Measurements from ENCODE around the gene KCNG3. TPM values are rescaled to one million over a fixed set of nuclear protein-coding genes. Genes with fewer than 3 reads are reported as not detected.
"Not testable (repeated sequence)": the region's sequence is repeated elsewhere in the genome, so short reads cannot be mapped to it uniquely, and the experiment has no call there.

KCNG3 gene
- total RNA-seq, 6 donors from 2014 or later = 0.91 to 10.3 (median 3.8) TPM

DNA sequence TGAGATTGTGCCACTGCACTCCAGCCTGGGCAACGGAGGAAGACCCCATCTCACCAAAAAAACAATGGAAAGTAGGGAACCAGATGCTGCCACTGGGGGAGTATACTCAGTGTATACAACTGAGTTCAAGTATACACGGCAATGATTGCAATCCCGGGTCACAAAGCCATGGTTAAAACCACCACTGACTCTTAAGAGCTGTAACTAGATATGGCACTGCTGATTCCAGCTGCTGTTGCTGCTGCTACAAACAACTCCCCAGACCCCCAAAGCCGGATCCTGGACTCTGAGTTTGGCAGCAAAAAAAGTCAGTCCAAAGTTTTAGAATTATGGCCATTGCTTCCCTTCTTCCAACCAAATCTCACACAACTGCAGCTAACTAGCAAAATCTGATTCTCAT is 89.1 kb downstream of the KCNG3 start:
- ATAC-seq (ENCODE audit: low FRiP score in 2 of 2) = no peak
- 73 to 87% methylated on average over 4 of the region's 4 CpGs for WGBS, 2 donors
- Histone ChIP-seq H3K9me3 (no peaks in the 10 kb centered on the region), H3K4me1 (no peaks in the 10 kb centered on the region), H3K36me3 (no peaks in the 10 kb centered on the region), H3K27me3 (no peaks in the 10 kb centered on the region), H3K27ac (no peak overlapping the region), H3K4me3 (no peak overlapping the region)
- no peak for DNase-seq
- TF ChIP-seq POLR2AphosphoS5 (IDR thresholded peaks at IDR 0.05) = no peak
- TF ChIP-seq, protein P1, sequence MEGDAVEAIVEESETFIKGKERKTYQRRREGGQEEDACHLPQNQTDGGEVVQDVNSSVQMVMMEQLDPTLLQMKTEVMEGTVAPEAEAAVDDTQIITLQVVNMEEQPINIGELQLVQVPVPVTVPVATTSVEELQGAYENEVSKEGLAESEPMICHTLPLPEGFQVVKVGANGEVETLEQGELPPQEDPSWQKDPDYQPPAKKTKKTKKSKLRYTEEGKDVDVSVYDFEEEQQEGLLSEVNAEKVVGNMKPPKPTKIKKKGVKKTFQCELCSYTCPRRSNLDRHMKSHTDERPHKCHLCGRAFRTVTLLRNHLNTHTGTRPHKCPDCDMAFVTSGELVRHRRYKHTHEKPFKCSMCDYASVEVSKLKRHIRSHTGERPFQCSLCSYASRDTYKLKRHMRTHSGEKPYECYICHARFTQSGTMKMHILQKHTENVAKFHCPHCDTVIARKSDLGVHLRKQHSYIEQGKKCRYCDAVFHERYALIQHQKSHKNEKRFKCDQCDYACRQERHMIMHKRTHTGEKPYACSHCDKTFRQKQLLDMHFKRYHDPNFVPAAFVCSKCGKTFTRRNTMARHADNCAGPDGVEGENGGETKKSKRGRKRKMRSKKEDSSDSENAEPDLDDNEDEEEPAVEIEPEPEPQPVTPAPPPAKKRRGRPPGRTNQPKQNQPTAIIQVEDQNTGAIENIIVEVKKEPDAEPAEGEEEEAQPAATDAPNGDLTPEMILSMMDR (IDR thresholded peaks at IDR 0.05) = no peak
- TF ChIP-seq POLR2A (IDR thresholded peaks at IDR 0.05) = no peak
- no peak for TF ChIP-seq EP300 (IDR thresholded peaks at IDR 0.05)

DNA sequence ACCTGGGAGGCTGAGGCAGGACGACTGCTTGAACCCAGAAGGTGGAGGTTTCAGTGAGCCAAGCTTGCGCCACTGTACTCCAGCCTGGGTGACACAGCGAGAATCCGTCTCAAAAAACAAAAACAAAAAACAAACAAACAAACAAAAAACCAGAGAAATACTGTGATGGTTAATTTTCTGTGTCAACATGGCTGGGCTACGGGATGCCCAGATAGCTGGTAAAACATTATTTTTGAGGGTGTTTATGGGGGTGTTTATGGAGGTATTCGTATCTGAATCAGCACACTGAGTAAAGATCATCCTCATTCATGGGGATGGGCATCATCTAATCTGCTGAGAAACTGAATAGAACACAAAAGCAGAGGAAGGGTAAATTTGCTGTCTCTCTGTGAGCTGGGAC is 92.0 kb downstream of the KCNG3 start:
- DNase-seq (no peak), ATAC-seq (ENCODE audit: low FRiP score in 2 of 2) (no peak)
- TF ChIP-seq, protein P1 (IDR thresholded peaks at IDR 0.05) = no peak
- no peak for TF ChIP-seq EP300 (IDR thresholded peaks at IDR 0.05)
- no peak for TF ChIP-seq POLR2A (IDR thresholded peaks at IDR 0.05)
- no peak for TF ChIP-seq POLR2AphosphoS5 (IDR thresholded peaks at IDR 0.05)
- H3K27me3 ChIP-seq = no peaks in the 10 kb centered on the region
- H3K4me3 ChIP-seq = no peak overlapping the region
- H3K9me3 ChIP-seq = no peaks in the 10 kb centered on the region
- WGBS, 2 donors = 88 to 94% methylated on average over 6 of the region's 6 CpGs
- H3K4me1 ChIP-seq = no peaks in the 10 kb centered on the region
- no peak overlapping the region for H3K27ac ChIP-seq
- no peaks in the 10 kb centered on the region for H3K36me3 ChIP-seq

DNA sequence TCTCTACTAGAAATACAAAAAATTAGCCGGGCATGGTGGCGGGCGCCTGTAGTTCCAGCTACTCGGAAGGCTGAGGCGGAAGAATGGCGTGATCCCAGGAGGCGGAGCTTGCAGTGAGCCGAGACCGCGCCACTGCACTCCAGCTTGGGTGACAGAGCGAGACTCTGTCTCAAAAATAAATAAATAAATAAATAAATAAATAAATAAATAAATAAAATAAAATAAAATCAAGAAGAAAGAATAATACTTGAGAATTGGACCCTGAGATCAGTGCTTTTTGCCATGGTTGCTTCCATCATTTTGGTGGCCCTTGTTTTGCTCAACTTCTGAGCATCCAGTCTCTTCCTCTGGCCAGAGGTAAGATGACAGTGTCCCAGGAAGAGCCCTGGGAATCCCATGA is 95.7 kb downstream of the KCNG3 start:
- not testable (repeated sequence) for H3K4me1 ChIP-seq; DNase-seq; ATAC-seq (ENCODE audit: low FRiP score in 2 of 2); H3K36me3 ChIP-seq; H3K9me3 ChIP-seq; H3K27ac ChIP-seq; H3K27me3 ChIP-seq; H3K4me3 ChIP-seq
- WGBS, 2 donors = 95 to 98% methylated on average over 11 of the region's 11 CpGs

DNA sequence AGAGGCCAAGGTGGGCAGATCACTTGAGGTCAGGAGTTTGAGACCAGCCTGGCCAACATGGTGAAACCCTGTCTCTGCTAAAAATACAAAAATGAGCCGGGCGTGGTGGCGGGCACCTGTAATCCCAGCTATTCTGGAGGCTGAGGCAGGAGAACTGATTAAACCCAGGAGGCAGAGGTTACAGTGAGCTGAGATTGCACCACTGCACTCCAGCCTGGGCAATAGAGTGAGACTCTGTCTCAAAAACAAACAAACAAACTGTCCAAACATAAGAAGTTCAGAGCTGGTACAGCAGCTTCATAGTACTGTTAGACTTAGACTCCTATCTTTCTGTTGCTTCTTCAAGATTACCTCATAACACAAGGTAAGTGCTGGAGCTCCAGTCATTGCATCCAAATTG is 100.5 kb downstream of the KCNG3 start:
- 93 to 98% methylated on average over 3 of the region's 3 CpGs for WGBS, 2 donors
- not testable (repeated sequence) for H3K4me1 ChIP-seq; H3K27me3 ChIP-seq; H3K27ac ChIP-seq; DNase-seq; H3K4me3 ChIP-seq; H3K36me3 ChIP-seq; H3K9me3 ChIP-seq; ATAC-seq (ENCODE audit: low FRiP score in 2 of 2)

DNA sequence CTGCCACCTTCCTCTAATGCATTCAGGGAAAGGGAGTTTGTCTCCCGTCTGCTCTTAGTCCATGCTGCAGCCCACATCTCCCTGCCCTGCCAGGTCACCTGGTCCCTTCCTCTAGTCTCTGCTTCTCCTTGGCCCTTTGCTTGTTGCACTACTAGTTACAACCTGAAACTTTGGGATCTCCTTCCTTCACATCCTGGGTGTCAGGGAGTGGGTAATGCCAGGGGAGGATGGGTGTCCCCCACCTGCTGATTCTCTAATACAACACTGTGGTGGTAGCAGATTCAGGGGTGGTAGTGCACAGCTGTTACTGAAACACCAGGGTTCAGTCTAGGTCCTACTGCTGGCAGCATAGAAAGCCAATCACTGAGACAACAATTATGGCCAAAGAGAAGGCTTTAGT is 101.6 kb downstream of the KCNG3 start:
- DNase-seq (no peak), ATAC-seq (ENCODE audit: low FRiP score in 2 of 2) (no peak)
- Histone ChIP-seq H3K27me3 (no peaks in the 10 kb centered on the region), H3K36me3 (no peaks in the 10 kb centered on the region), H3K9me3 (no peaks in the 10 kb centered on the region), H3K27ac (no peak overlapping the region), H3K4me1 (no peaks in the 10 kb centered on the region), H3K4me3 (no peak overlapping the region)
- WGBS, 2 donors = 95% methylated on average over 1 of the region's 1 CpG
- no peak for TF ChIP-seq POLR2A (IDR thresholded peaks at IDR 0.05)
- TF ChIP-seq POLR2AphosphoS5 (IDR thresholded peaks at IDR 0.05) = no peak
- TF ChIP-seq EP300 (IDR thresholded peaks at IDR 0.05) = no peak
- TF ChIP-seq, protein P1 (IDR thresholded peaks at IDR 0.05) = no peak

Small RNA genes within 50 kb of the gene (small RNA-seq; reads per million reads assigned to genes)
- gene RF00017 = 0 reads per million in 4 donors
- gene RF00612 = 0 reads per million in 4 donors

Other genes with a start within 250 kb of the KCNG3 start
- gene COX7A2L, start 132.8 kb downstream of the KCNG3 start, total RNA-seq = 100 to 1,000 TPM in 2 of 6 donors, 10 to 100 TPM in 4; 57.0 to 123 (median 85.7) TPM
- 10 to 100 TPM; 18.2 to 59.7 (median 27.0) TPM for gene MTA3, start 74.7 kb upstream of the KCNG3 start, total RNA-seq